Activated CD8-positive, alpha-beta memory T cell treated with anti-CD3 and anti-CD28 coated beads for 24 hours (primary cell): ENCODE measurements around the gene MLX.
A peak's percentile ranks its signal among the peaks of the same experiment; 100 is the strongest.
"Not testable (repeated sequence)": the region's sequence is repeated elsewhere in the genome, so short reads cannot be mapped to it uniquely, and the experiment has no call there.

Source experiments
- DNase-seq: peaks from one replicate; pipeline ENCODE4 v3.0.0-alpha.2; 2020

MLX gene

DNA sequence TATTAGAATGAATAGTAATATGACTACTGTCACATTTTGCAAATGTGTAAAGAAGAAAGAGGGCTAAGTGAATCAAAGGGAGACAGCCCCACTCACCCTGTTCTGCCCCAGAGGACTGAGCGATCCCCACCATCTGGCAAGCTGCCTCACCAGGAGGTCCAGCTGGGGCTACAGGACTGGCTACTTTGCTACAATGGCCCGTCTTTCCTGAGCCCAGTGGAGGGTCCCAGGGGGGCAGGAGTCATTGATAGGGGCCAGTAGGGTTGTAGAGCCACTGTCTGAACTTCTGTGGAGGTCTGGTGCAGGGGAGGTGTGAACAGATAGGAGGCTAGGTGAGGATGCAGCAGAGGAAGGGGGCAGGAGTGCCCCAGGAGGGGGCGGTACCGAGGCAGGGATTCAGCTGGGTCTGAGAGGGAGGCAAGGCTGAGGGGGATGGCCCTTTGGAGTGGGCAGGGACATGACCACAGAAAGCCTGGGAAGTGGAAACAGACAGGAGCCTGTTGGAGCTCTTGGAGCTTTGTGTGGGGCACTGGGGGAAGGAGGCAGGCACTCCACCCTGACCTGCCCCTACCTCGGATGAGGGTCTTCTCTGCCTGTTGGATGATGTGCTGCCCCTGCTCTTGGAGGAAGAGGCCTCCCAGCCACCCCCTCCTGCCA lies 10.8 kb upstream of the MLX start:
- not testable (repeated sequence) for DNase-seq

GRCh38 chr17:42559075-42559474 lies 7.8 kb upstream of the MLX start:
- no peak for DNase-seq

- DNase-seq: no peak
Measured at GRCh38 chr17:42560246-42560645, 6.7 kb upstream of the MLX start.

GRCh38 chr17:42561897-42562387 lies 5.0 kb upstream of the MLX start, which contains the start of gene COASY:
Gene COASY, plus strand, starts transcription at chr17:42562148. Its CDS starts 475 bp downstream, at chr17:42562623.
- DNase-seq: peak; percentile 96

GRCh38 chr17:42562388-42563142 lies 4.3 kb upstream of the MLX start:
- no peak for DNase-seq

DNA sequence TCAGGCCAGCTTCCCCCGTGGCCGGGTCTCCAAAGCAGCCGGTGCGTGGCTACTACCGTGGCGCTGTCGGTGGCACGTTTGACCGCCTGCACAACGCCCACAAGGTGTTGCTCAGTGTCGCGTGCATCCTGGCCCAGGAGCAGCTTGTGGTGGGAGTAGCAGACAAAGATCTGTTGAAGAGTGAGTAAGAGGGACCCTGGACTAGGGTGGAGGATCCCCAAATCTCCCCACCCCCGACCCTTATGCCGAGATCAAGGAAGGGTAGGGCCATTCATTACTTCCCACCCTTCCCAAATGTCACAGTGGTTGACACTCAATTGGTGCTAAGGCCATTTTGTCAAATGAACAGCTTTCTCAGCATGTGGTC lies 3.8 kb upstream of the MLX start:
- no peak for DNase-seq

DNA sequence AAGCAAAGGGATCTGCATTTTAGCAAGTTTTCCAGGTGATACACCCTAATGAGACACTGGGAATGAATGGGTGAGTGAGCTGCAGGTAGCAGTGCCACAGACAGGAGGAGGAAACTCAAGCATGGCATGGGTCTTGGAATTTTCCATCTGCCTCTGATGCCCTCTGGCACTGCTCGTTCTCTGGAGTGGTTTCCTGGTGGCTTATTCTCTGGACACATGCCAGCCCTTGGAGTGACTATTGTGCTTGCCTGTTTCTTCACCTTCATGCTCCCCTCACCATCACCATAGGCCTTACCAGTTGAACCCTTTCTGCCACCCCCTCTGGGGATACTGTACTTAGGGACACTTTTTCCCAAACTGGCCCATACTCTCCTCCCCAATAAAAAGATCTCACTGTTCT lies 3.4 kb upstream of the MLX start:
- no peak for DNase-seq

DNA sequence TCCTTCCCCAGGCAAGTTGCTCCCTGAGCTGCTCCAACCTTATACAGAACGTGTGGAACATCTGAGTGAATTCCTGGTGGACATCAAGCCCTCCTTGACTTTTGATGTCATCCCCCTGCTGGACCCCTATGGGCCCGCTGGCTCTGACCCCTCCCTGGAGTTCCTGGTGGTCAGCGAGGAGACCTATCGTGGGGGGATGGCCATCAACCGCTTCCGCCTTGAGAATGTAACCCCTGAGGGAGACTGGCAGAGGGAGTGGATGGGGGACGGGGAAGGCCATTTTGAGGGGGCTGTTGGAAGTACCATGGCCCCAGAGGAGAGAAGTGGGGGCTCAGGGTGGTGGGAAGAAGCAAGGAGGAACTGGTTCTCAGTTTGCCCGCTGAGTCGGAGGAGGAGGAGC lies 3.0 kb upstream of the MLX start:
- DNase-seq: no peak

DNA sequence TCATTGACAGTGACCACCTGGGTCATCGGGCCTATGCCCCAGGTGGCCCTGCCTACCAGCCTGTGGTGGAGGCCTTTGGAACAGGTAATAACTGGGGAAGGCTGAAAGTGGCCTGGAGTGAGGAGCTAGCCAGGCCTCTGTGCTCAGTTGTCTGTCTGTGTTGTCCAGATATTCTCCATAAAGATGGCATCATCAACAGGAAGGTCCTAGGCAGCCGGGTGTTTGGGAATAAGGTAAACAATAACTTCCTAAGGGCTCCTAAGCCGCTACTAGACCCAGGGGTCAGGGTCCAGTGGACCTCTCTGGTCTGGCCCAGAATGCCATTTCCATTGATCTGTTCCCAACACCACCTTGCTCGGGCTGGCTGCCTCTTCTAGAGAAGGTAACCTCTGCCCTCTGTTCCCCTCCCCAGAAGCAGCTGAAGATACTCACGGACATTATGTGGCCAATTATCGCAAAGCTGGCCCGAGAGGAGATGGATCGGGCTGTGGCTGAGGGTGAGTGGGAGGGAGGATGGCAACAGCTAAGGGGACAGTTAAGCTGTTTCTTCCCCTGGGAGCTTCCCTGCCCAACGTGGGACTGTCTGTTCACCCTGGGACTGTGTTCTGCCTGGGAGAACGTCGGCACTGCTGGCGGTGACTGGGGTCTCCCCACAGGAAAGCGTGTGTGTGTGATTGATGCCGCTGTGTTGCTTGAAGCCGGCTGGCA lies 1.9 kb upstream of the MLX start:
- no peak for DNase-seq

GRCh38 chr17:42565523-42566214 lies 1.2 kb upstream of the MLX start:
- DNase-seq: no peak

- no peak for DNase-seq
Measured at GRCh38 chr17:42566215-42566882, 551 bp upstream of the MLX start.

- DNase-seq: no peak
Measured at GRCh38 chr17:42568341-42569111, 1.6 kb downstream of the MLX start.

DNA sequence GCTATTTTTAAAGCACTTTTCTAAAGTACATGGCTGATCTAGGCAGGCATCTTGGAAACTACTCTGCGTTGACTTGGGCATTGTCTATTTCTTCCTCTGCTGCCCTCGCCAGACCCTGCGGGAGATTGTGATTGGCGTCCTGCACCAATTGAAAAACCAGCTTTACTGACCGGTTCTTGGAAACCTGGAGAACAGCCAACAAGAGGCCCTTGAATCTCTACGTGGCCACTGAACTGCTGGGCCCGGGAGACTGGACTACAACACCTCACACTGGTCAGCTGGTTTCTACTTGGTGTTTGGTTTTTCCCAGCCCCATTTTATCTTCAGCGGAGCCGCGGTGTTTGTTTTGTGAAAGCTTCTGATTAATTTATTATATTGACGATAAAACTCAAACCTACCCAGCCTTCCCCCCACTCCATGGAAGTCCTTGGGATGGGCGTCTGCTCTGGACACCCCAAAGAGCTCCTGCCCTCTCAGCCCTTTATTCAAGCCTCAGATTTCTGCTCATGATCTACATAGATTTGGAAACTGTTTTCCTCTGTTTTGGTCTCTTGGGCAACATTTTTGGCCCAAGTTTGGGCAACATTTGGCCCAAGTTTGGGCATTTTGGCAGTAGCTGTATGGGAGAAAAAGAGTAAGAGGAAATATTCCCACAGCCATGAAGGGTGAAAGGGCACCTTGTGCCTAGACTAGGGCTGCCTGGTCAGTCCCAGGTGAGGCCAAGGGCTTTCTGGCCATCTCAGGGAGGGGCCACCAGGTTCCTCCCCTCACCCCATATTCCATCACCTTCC lies 4.7 kb downstream of the MLX start:
- DNase-seq: no peak

DNA sequence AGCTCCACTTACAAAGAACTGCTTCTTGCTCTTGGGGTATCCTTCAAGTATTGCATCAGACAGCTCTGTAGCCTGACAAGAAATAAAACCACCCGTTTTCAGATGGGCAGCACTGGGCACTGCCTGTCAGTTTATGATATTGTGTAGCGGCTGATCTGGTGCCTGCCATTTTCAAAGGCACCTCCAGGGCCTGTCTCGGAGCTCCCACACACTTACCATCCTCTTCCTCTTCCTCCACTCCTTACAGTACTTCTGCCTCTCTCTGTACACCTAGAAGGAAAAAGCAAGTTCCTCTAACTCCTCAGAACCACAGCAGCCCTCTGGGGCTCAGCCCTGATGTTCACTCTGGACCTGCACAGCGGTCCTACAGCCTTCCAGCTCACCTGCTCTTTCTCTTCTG lies 6.2 kb downstream of the MLX start:
- DNase-seq: no peak

- no peak for DNase-seq
Measured at GRCh38 chr17:42574463-42574862, 7.6 kb downstream of the MLX start.

DNA sequence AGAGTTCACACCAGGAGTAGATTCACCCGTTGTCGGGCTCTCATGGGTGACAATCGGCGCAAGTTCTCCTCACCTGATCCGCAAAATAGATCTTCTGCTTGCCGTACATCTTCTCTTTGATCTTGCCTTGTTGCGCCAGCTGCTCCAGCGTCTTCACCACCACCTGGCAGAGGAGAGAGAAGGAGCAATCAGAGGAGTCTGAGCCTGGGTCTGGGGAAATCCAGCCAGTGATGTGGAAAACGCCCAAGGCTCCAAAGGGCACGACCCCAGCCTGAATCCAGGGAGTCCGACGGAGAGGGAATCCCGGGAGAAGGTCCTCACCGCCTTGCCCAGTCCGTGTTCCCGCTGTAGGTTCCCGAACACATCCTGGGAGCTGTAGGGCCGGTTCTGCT lies 10.2 kb downstream of the MLX start:
- no peak for DNase-seq

- DNase-seq: peak; percentile 96
Measured at GRCh38 chr17:42577532-42578281, 10.8 kb downstream of the MLX start, which contains the start of gene PSMC3IP. Gene PSMC3IP, minus strand, starts transcription at chr17:42577729. Its CDS starts 43 bp downstream, at chr17:42577686.

DNA sequence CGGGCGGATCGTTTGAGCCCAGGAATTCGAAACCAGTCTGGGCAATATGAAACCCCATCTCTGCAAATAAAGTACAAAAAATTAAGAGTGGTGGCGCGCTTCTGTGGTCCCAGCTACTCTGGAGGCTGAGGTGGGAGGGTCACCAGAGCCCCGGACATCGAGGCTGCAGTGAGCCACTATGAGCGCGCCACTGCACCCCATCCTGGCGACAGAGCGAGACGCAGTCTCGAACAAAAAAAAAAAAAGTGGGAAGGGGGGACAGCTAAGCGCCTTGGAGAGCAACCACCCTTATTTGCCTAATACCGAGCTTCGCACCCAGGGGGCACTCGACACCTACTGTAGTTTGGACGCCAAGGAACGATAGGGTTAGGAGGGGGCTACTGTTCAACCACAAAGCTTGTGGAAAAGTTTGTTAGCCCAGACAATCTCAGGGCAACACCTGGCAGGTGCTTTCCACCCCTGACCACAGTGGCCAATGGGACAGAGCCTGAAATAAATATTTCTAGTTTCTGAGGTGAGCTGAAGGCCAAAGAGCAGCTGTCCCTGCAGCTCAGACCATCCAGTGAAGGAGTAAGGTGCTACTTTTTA lies 11.5 kb downstream of the MLX start:
- peak; percentile 88 for DNase-seq

GRCh38 chr17:42579794-42580551 lies 13.1 kb downstream of the MLX start:
- no peak for DNase-seq
